Activated CD4-positive, alpha-beta T cell treated with anti-CD3 and anti-CD28 coated beads, Interleukin-2, amount 50 U/mL, for 4 hours (primary cell): Measurements from ENCODE around the gene LINS1.

Experiments used
- DNase-seq, 2 experiments: peaks; one replicate each; pipeline ENCODE4 v3.0.0-alpha.2; 2020

Gene LINS1

GRCh38 chr15:100602064-100602822 lies at the start of gene LINS1, which contains the start of gene ASB7:
LINS1 (minus strand) TSS chr15:100602184; CDS start chr15:100580842, 21,342 bp downstream.
ASB7 (plus strand) TSS chr15:100602589; CDS start chr15:100612217, 9,628 bp downstream.
- DNase-seq: peak; percentile 99

GRCh38 chr15:100651253-100651652 lies 49.3 kb upstream of the LINS1 start:
- DNase-seq: no peak

GRCh38 chr15:100650685-100651084 lies 48.7 kb upstream of the LINS1 start:
- no peak for DNase-seq

- DNase-seq: no peak
These were observed 47.0 kb upstream of the LINS1 start for GRCh38 chr15:100648951-100649350.

GRCh38 chr15:100645671-100646070 lies 43.7 kb upstream of the LINS1 start:
- DNase-seq: no peak

- no peak for DNase-seq
These were observed 41.0 kb upstream of the LINS1 start for GRCh38 chr15:100642950-100643338.

GRCh38 chr15:100642213-100642949 lies 40.4 kb upstream of the LINS1 start:
- DNase-seq: no peak

GRCh38 chr15:100638177-100638730 lies 36.3 kb upstream of the LINS1 start:
- DNase-seq: no peak

GRCh38 chr15:100635406-100636071 lies 33.6 kb upstream of the LINS1 start:
- no peak for DNase-seq

GRCh38 chr15:100633763-100634075 lies 31.7 kb upstream of the LINS1 start:
- no peak for DNase-seq

GRCh38 chr15:100631831-100632230 lies 29.8 kb upstream of the LINS1 start:
- no peak for DNase-seq

GRCh38 chr15:100628746-100629145 lies 26.8 kb upstream of the LINS1 start:
- no peak for DNase-seq

- DNase-seq: peak; percentile 56 to 57
These were observed 25.9 kb upstream of the LINS1 start for GRCh38 chr15:100627789-100628395.

- no peak for DNase-seq
These were observed 21.3 kb upstream of the LINS1 start for GRCh38 chr15:100623301-100623700.

- DNase-seq: no peak
These were observed 14.7 kb upstream of the LINS1 start for GRCh38 chr15:100616700-100617099.

- no peak for DNase-seq
These were observed 13.8 kb upstream of the LINS1 start for GRCh38 chr15:100615801-100616200.

- no peak for DNase-seq
These were observed 12.9 kb upstream of the LINS1 start for GRCh38 chr15:100614918-100615317.

- no peak for DNase-seq
These were observed 12.4 kb upstream of the LINS1 start for GRCh38 chr15:100614336-100614735.

GRCh38 chr15:100613208-100613607 lies 11.2 kb upstream of the LINS1 start:
- DNase-seq: no peak

- DNase-seq: no peak
These were observed 10.6 kb upstream of the LINS1 start for GRCh38 chr15:100612539-100612938.

- peak in 1 of 2 experiments; percentile 4 for DNase-seq
These were observed 924 bp upstream of the LINS1 start for GRCh38 chr15:100602823-100603393.

GRCh38 chr15:100601617-100602063 lies 344 bp downstream of the LINS1 start:
- DNase-seq: no peak

- peak; percentile 41 to 43 for DNase-seq
These were observed 821 bp downstream of the LINS1 start for GRCh38 chr15:100601163-100601562.
